Gastroesophageal sphincter (tissue), 4 donors: ENCODE measurements around the gene DPT. TPM values are rescaled to one million over a fixed set of nuclear protein-coding genes. Genes with fewer than 3 reads are reported as not detected.

Source experiments
- ATAC-seq: fragments of 150-250 bp; one replicate; pipeline ENCODE4 v1.9.1; 2016; ENCODE audit warnings: mild to moderate bottlenecking, moderate library complexity
- H3K27ac ChIP-seq, 4 donors: fragments of 200-600 bp; sonication (generic) in 3 of 4; 1 replicate in 3 of 4; 2 replicates in 1 of 4; pipeline ENCODE4 v1.5.1; 2016 to 2019
- H3K27me3 ChIP-seq: fragments of 200-600 bp; sonication (generic); one replicate; pipeline ENCODE4 v1.5.1; 2019
- H3K36me3 ChIP-seq, 2 donors: fragments of 200-600 bp; sonication (generic); one replicate each; pipeline ENCODE4 v1.5.1; 2019; ENCODE audit warnings: control low read depth in 1 of 2
- H3K4me1 ChIP-seq, 3 donors: fragments of 200-600 bp; sonication (generic); 1 replicate in 2 of 3; 2 replicates in 1 of 3; pipeline ENCODE4 v1.5.1; 2016 to 2019; ENCODE audit warnings: control low read depth in 2 of 3
- H3K4me3 ChIP-seq, 2 donors: fragments of 200-600 bp; sonication (generic); one replicate each; pipeline ENCODE4 v1.5.1; 2019; ENCODE audit warnings: mild to moderate bottlenecking in 1 of 2, moderate library complexity in 1 of 2
- H3K9me3 ChIP-seq, 3 donors: fragments of 200-600 bp; sonication (generic); one replicate each; pipeline ENCODE4 v1.5.1; 2017 to 2019; ENCODE audit warnings: control low read depth in 2 of 3
- CTCF ChIP-seq, 4 experiments: fragments of 200-600 bp in 2 of 4; fragments of 450-650 bp in 2 of 4; sonication (generic) in 1 of 4; IDR thresholded peaks; one replicate each; pipeline ENCODE4 v1.5.1; 2017 to 2019; ENCODE audit warnings: antibody characterized with exemption in 4 of 4, mild to moderate bottlenecking in 2 of 4, moderate library complexity in 2 of 4
- EP300 ChIP-seq: sonication (generic); formaldehyde crosslinking; IDR thresholded peaks from one replicate; pipeline ENCODE4 v1.6.1; 2017; ENCODE audit warnings: antibody characterized with exemption, mild to moderate bottlenecking
- POLR2A ChIP-seq, 2 donors: fragments of 450-650 bp; IDR thresholded peaks; one replicate each; pipeline ENCODE4 v1.6.1; 2017; ENCODE audit warnings: antibody characterized with exemption in 2 of 2, mild to moderate bottlenecking in 2 of 2, moderate library complexity in 1 of 2
- POLR2AphosphoS5 ChIP-seq: sonication (generic); formaldehyde crosslinking; IDR thresholded peaks from one replicate; pipeline ENCODE4 v1.6.1; 2017; ENCODE audit warnings: antibody characterized with exemption
- WGBS, 2 donors: methylation state at CpG; one replicate each; pipeline ENCODE4 v1.1.5; 2018; ENCODE audit warnings: low coverage in 1 of 2; 5-methylcytosine and 5-hydroxymethylcytosine counted together
- total RNA-seq, 4 donors: library from RNA; depleted of rRNA; stranded (reverse); fragments of >200 nt; gene quantifications; one replicate each; pipeline ENCODE4 v1.1.0, GENCODE V29; 2016

Gene DPT
- total RNA-seq, 4 donors from 2014 or later = 75.2 to 354 (median 130) TPM

GRCh38 chr1:168689726-168690602 is 39.0 kb downstream of the DPT start:
- Histone ChIP-seq H3K4me1 (peaks cover 0 to 39% (median 3%) of the 10 kb centered on the region in 3 donors), H3K27ac (peak overlapping the region in 1 of 4 donors; percentile 45), H3K9me3 (no peaks in the 10 kb centered on the region), H3K36me3 (no peaks in the 10 kb centered on the region), H3K27me3 (no peaks in the 10 kb centered on the region), H3K4me3 (no peak overlapping the region)
- 33 to 51% methylated on average over 7 of the region's 8 CpGs for WGBS, 2 donors
- no peak for ATAC-seq
- TF ChIP-seq POLR2AphosphoS5 (peak; percentile 73), EP300 (no peak)

DNA sequence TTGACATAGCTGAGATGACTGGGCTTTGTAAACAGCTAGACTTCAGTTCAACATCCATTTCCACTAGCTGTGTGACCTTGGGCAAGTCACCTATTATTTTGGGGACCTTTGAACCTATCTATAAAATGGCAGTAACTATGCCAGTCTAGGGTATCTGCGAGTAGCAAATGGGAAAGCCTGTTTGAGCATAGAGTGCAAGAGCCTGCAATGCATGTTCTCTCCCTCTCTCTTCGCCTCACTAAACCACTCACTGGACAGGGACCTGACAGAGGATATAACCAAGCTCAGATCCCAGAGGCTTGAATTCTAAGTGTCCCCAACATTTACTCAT is 39.7 kb downstream of the DPT start:
- Histone ChIP-seq H3K4me3 (no peak overlapping the region), H3K27me3 (no peaks in the 10 kb centered on the region), H3K27ac (peak overlapping the region in 1 of 4 donors; percentile 45), H3K36me3 (no peaks in the 10 kb centered on the region), H3K9me3 (no peaks in the 10 kb centered on the region), H3K4me1 (peaks cover 0 to 35% (median 3%) of the 10 kb centered on the region in 3 donors)
- TF ChIP-seq EP300 (no peak), CTCF (IDR thresholded peaks at IDR 0.05) (no peak), POLR2A (IDR thresholded peaks at IDR 0.05) (no peak), POLR2AphosphoS5 (no peak)
- no peak for ATAC-seq
- WGBS, 2 donors = 67 to 85% methylated on average over 1 to 2 of the region's 2 CpGs

DNA sequence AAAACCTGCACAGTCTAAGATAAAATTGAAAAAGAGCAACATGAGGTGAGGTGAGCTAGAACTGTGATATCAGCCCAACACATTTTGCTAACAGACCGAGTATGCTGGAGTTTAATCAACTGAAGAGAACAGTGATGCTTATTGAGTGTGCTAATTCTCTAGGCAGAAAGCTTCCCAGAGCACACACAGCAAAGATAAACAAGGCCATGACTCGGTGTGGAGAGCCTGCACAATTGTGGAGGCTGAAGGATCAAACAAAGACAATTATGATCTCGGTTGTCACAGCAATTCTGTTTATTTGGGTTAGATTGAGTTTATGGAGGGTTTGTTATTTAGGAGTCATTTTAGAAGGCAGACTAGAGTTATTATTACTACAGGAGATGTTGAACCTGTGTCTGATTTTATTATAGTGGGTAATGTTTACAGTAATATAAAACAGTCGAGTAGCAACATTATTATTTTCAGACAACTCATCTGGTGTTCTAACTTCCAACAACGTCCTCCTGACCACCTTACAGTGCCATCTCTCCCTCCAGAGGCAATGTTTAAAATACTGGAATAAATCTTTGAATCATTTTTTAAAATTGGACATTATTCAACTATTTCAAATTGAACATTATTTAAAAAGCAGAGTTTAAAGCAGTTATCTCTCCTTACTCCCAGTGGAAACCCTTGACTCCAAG is 40.2 kb downstream of the DPT start:
- no peaks in the 10 kb centered on the region for H3K27me3 ChIP-seq
- H3K27ac ChIP-seq = peak overlapping the region; percentile 11 to 45 (median 18)
- H3K4me1 ChIP-seq = peaks cover 0 to 30% (median 3%) of the 10 kb centered on the region in 3 donors
- 10 to 20% methylated on average over 5 of the region's 5 CpGs for WGBS, 2 donors
- ATAC-seq = no peak
- H3K36me3 ChIP-seq = no peaks in the 10 kb centered on the region
- H3K4me3 ChIP-seq = no peak overlapping the region
- H3K9me3 ChIP-seq = no peaks in the 10 kb centered on the region
- TF ChIP-seq POLR2A (IDR thresholded peaks at IDR 0.05) (no peak), CTCF (IDR thresholded peaks at IDR 0.05) (no peak), EP300 (no peak), POLR2AphosphoS5 (no peak)

GRCh38 chr1:168687816-168688215 is 41.2 kb downstream of the DPT start:
- TF ChIP-seq EP300 = no peak
- no peak for TF ChIP-seq POLR2AphosphoS5
- no peak for TF ChIP-seq POLR2A (IDR thresholded peaks at IDR 0.05)
- TF ChIP-seq CTCF (IDR thresholded peaks at IDR 0.05) = no peak
- 100% methylated on average over 2 to 3 of the region's 4 CpGs for WGBS, 2 donors
- Histone ChIP-seq H3K36me3 (no peaks in the 10 kb centered on the region), H3K4me3 (no peak overlapping the region), H3K9me3 (no peaks in the 10 kb centered on the region), H3K27me3 (no peaks in the 10 kb centered on the region), H3K27ac (no peak overlapping the region), H3K4me1 (peaks cover 0 to 26% (median 3%) of the 10 kb centered on the region in 3 donors)
- ATAC-seq = no peak

DNA sequence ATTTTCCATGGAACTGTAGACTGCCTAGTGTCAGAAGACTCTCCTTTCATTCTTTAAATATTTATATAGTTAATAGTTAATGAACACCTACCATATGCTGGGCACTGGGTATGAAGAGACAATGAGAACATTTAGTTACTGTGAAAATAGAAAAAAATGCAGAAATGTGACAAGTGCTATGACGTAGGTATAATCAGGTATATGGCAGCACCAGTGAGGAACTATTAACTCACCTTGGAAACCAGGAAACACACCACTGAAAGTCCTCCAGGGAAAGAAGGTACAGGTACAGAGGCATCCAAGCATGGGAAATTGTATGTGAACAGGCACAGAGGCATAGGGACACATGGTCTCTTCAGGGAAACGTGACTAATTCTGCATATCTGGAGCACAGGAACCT is 42.3 kb downstream of the DPT start:
- 67 to 76% methylated on average over 1 to 2 of the region's 2 CpGs for WGBS, 2 donors

More for the DNA sequence above, 42.3 kb downstream of the DPT start:
- H3K4me1 ChIP-seq = peaks cover 0 to 26% (median 3%) of the 10 kb centered on the region in 3 donors
- no peak overlapping the region for H3K27ac ChIP-seq
- TF ChIP-seq EP300 (no peak), CTCF (IDR thresholded peaks at IDR 0.05) (no peak), POLR2AphosphoS5 (no peak), POLR2A (IDR thresholded peaks at IDR 0.05) (no peak)
- H3K9me3 ChIP-seq = no peaks in the 10 kb centered on the region
- no peaks in the 10 kb centered on the region for H3K36me3 ChIP-seq
- no peak overlapping the region for H3K4me3 ChIP-seq
- H3K27me3 ChIP-seq = no peaks in the 10 kb centered on the region
- ATAC-seq = no peak
